ENCODE results near the gene FNDC3B. TPM values are rescaled to one million over a fixed set of nuclear protein-coding genes. Genes with fewer than 3 reads are reported as not detected.

The FNDC3B gene
- total RNA-seq, 1 donor from 2014 or later: 29.5 TPM

- Histone ChIP-seq H3F3A (ENCODE audit: low read depth) (no peaks in the 10 kb centered on the region), H2AFZ (replicated peaks) (no peak overlapping the region), H3K27ac (no peak overlapping the region), H4K20me1 (ENCODE audit: low read depth) (peaks cover 55% of the 10 kb centered on the region), H3K9me3 (ENCODE audit: low read depth) (no peaks in the 10 kb centered on the region), H3K27me3 (no peaks in the 10 kb centered on the region), H3K4me3 (no peak overlapping the region), H3K9ac (no peak overlapping the region), H3K36me3 (no peaks in the 10 kb centered on the region), H3K79me2 (ENCODE audit: low read depth) (peaks cover 99% of the 10 kb centered on the region), H3K4me1 (peaks cover 16% of the 10 kb centered on the region), H3K4me2 (no peak overlapping the region)
- Mint-ChIP-seq H3K27ac (no peak overlapping the region), H3K27me3 (ENCODE audit: insufficient read depth, low read depth) (no peaks in the 10 kb centered on the region), H3K9me3 (no peaks in the 10 kb centered on the region), H3K36me3 (peaks cover 50% of the 10 kb centered on the region), H3K4me1 (peaks cover 28% of the 10 kb centered on the region), H3K4me3 (no peak overlapping the region)
- DNase-seq (ENCODE audit: low spot score): no peak
- TF ChIP-seq CTCF (IDR thresholded peaks at IDR 0.05): no peak
- TF ChIP-seq EZH2 (IDR thresholded peaks at IDR 0.05): no peak
- TF ChIP-seq EZH2phosphoT487 (IDR thresholded peaks at IDR 0.05): no peak
Observed at GRCh38 chr3:172047567-172048115, 8.3 kb downstream of the FNDC3B start.

- H3K9me3 ChIP-seq (ENCODE audit: low read depth): no peaks in the 10 kb centered on the region
- Mint-ChIP-seq H3K27ac (no peak overlapping the region), H3K36me3 (peaks cover 49% of the 10 kb centered on the region), H3K27me3 (ENCODE audit: insufficient read depth, low read depth) (no peaks in the 10 kb centered on the region), H3K4me1 (peaks cover 23% of the 10 kb centered on the region), H3K4me3 (no peak overlapping the region), H3K9me3 (no peaks in the 10 kb centered on the region)
- H3K27me3 ChIP-seq: no peaks in the 10 kb centered on the region
- no peaks in the 10 kb centered on the region for H3K36me3 ChIP-seq
- no peak overlapping the region for H3K9ac ChIP-seq
- H3F3A ChIP-seq (ENCODE audit: low read depth): no peaks in the 10 kb centered on the region
- H3K79me2 ChIP-seq (ENCODE audit: low read depth): peaks cover 99% of the 10 kb centered on the region
- H3K4me2 ChIP-seq: no peak overlapping the region
- H4K20me1 ChIP-seq (ENCODE audit: low read depth): peaks cover 60% of the 10 kb centered on the region
- DNase-seq (ENCODE audit: low spot score): no peak
- TF ChIP-seq EZH2phosphoT487 (IDR thresholded peaks at IDR 0.05): no peak
- TF ChIP-seq EZH2 (IDR thresholded peaks at IDR 0.05): no peak
- TF ChIP-seq CTCF (IDR thresholded peaks at IDR 0.05): no peak
- no peak overlapping the region for H2AFZ ChIP-seq (replicated peaks)
- H3K4me3 ChIP-seq: no peak overlapping the region
- H3K4me1 ChIP-seq: peaks cover 16% of the 10 kb centered on the region
- H3K27ac ChIP-seq: no peak overlapping the region
Observed at GRCh38 chr3:172048599-172048998, 9.2 kb downstream of the FNDC3B start.

GRCh38 chr3:172051310-172051956 is 12.1 kb downstream of the FNDC3B start:
- H3K36me3 ChIP-seq: no peaks in the 10 kb centered on the region

More at GRCh38 chr3:172051310-172051956, 12.1 kb downstream of the FNDC3B start:
- Mint-ChIP-seq H3K27me3 (ENCODE audit: insufficient read depth, low read depth) (no peaks in the 10 kb centered on the region), H3K4me3 (no peak overlapping the region), H3K27ac (no peak overlapping the region), H3K9me3 (no peaks in the 10 kb centered on the region), H3K36me3 (peaks cover 54% of the 10 kb centered on the region), H3K4me1 (peaks cover 10% of the 10 kb centered on the region)
- no peaks in the 10 kb centered on the region for H3K27me3 ChIP-seq
- TF ChIP-seq EZH2 (IDR thresholded peaks at IDR 0.05) (no peak), CTCF (IDR thresholded peaks at IDR 0.05) (no peak), EZH2phosphoT487 (IDR thresholded peaks at IDR 0.05) (no peak)
- no peaks in the 10 kb centered on the region for H3K9me3 ChIP-seq (ENCODE audit: low read depth)
- no peak overlapping the region for H3K27ac ChIP-seq
- H4K20me1 ChIP-seq (ENCODE audit: low read depth): peaks cover 49% of the 10 kb centered on the region
- H3K4me1 ChIP-seq: peaks cover 11% of the 10 kb centered on the region
- H3F3A ChIP-seq (ENCODE audit: low read depth): no peaks in the 10 kb centered on the region
- H3K4me3 ChIP-seq: no peak overlapping the region
- no peak overlapping the region for H3K4me2 ChIP-seq
- peaks cover 97% of the 10 kb centered on the region for H3K79me2 ChIP-seq (ENCODE audit: low read depth)
- no peak overlapping the region for H2AFZ ChIP-seq (replicated peaks)
- no peak for DNase-seq (ENCODE audit: low spot score)
- H3K9ac ChIP-seq: no peak overlapping the region

All from neural progenitor cell (in vitro differentiated cells).